Tibial nerve (tissue), 4 donors: Measurements from ENCODE around the gene CYP19A1.
A peak's percentile ranks its signal among the peaks of the same experiment; 100 is the strongest.

Experiments
- EP300 ChIP-seq, 2 donors: sonication (generic); formaldehyde crosslinking; IDR thresholded peaks; one replicate each; pipeline ENCODE4 v1.6.1; 2017; ENCODE audit warnings: antibody characterized with exemption in 2 of 2, mild to moderate bottlenecking in 1 of 2
- POLR2A ChIP-seq, 2 donors: fragments of 450-650 bp; IDR thresholded peaks; one replicate each; pipeline ENCODE4 v1.6.1; 2017; ENCODE audit warnings: antibody characterized with exemption in 2 of 2, mild to moderate bottlenecking in 2 of 2, moderate library complexity in 2 of 2
- TF ChIP-seq, protein P1 (sequence below), 5 experiments: fragments of 200-600 bp in 3 of 5; fragments of 450-650 bp in 2 of 5; sonication (generic) in 3 of 5; IDR thresholded peaks; one replicate each; pipeline ENCODE4 v1.5.1; 2016 to 2019; ENCODE audit warnings: antibody characterized with exemption in 5 of 5, mild to moderate bottlenecking in 3 of 5, moderate library complexity in 2 of 5

DNA sequence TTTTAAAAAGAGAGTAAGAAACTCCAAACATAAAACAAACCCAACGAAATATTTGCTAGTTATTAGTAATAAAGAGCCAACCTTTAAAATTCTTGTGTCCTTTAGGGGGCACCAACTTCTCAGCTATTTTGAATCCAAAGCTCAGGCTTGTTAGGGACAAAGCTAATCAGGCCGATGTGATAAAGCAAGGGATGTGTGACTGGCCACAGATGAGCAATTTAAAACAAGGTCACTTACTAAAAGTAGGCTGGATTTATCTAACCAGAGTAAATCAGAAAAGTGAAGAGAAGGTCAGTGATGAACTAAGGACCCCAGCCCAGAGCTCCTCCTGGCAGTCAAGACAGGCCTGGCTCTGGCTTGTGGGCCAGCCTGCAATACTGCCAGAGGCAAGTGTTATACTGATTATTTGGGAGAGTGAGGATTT, 108.5 kb downstream of the CYP19A1 start:
- TF ChIP-seq, protein P1, sequence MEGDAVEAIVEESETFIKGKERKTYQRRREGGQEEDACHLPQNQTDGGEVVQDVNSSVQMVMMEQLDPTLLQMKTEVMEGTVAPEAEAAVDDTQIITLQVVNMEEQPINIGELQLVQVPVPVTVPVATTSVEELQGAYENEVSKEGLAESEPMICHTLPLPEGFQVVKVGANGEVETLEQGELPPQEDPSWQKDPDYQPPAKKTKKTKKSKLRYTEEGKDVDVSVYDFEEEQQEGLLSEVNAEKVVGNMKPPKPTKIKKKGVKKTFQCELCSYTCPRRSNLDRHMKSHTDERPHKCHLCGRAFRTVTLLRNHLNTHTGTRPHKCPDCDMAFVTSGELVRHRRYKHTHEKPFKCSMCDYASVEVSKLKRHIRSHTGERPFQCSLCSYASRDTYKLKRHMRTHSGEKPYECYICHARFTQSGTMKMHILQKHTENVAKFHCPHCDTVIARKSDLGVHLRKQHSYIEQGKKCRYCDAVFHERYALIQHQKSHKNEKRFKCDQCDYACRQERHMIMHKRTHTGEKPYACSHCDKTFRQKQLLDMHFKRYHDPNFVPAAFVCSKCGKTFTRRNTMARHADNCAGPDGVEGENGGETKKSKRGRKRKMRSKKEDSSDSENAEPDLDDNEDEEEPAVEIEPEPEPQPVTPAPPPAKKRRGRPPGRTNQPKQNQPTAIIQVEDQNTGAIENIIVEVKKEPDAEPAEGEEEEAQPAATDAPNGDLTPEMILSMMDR (IDR thresholded peaks at IDR 0.05), result peak in 4 of 5 experiments; percentile 31 to 64 (median 36)
- TF ChIP-seq POLR2A (IDR thresholded peaks at IDR 0.05) (no peak), EP300 (IDR thresholded peaks at IDR 0.05) (no peak)
